Measurements from ENCODE around the gene COL23A1. TPM values are rescaled to one million over a fixed set of nuclear protein-coding genes. Genes with fewer than 3 reads are reported as not detected.

The COL23A1 gene
- total RNA-seq, 1 experiment from 2014 or later: 0.08 TPM

DNA sequence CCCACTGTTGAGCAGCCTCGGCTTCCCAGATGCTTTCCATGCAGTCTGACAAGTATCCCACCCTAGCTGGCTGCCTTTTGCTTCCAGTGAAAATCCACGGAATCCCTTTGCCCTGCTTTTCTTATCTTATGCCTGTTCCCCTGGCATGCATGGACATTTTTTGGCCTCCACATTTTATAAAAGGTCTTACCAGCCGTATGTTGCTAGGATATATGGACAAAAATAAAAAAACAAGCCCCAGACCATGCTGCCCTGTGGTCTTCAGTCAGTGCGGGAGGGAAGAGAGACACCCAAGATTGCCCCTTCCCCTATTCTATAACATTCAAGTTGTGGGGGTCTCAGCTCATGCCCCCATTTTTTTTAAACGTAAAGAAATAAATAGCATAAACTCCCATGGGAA is 129.6 kb downstream of the COL23A1 start:
- DNase-seq (ENCODE audit: low spot score): no peak

DNA sequence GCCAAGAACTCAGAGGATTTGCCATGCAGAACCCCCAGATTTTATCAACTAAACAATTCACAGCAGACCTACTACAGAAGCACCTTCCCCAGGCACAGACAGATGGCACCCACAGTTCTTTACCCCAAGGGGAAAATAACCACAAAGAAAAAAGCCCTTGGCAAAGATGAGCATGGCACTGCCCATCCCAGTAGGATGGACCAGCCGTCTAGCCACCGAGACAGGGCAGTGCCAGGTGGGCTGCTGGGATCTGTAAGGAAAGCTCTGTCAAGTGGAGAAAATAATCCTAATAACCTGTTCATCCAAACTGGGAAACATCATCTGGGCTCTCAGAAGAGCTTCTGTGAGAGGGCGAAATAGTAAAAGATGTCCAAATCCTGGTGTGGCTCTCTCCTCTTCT is 130.0 kb downstream of the COL23A1 start:
- no peak for DNase-seq (ENCODE audit: low spot score)

DNA sequence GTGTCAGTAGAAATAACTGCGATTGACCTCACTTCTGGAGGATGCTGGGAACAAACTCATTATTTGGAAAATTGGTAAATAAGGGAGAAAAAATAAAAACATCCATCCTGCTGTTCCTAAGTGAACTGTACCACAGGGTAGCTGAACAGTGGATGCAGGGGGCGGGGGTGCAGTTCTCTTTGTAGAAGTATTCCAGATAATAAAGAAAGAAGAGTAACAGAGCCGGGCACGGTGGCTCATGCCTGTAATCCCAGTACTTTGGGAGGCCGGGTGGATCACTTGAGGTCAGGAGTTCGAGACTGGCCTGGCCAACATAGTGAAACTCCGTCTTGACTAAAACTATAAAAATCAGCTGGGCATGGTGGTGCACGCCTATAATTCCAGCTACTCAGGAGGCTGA is 132.1 kb downstream of the COL23A1 start:
- no peak for DNase-seq (ENCODE audit: low spot score)

DNA sequence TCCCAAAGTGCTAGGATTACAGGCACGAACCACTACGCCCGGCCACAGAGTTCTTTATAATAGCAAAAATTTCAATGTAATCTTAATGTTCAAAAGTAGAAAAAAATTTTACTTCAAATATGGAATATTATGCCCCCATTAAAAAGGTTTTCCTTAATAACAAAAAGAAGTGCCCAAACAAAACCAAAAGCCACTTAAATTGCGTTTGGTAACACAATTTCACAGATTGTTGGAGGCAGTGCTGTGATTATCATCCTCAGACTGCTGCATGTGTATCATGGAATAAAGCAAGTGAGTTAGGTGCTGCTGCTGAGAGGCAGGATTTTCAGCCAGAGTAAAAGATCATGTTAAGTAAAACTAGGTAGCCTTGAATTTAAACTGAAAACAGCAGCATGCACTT is 132.7 kb downstream of the COL23A1 start:
- DNase-seq (ENCODE audit: low spot score): no peak

DNA sequence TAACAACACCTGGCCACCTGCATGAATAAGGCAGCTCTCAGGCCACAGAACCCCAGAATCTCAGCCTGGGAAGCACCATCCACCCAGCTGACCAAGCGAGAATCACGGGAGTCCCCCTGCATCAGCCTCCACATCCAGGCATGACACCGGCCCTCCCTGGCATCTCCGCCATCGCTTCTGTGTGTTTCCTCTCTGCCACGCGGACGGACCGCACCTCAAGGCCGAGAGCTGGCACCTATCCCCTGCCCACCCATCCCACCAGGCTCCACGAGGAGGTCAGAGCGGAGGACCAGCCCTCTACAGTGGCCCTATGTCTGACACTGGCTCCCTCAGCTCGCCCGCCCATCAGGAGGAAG is 134.7 kb downstream of the COL23A1 start:
- DNase-seq (ENCODE audit: low spot score): no peak

DNA sequence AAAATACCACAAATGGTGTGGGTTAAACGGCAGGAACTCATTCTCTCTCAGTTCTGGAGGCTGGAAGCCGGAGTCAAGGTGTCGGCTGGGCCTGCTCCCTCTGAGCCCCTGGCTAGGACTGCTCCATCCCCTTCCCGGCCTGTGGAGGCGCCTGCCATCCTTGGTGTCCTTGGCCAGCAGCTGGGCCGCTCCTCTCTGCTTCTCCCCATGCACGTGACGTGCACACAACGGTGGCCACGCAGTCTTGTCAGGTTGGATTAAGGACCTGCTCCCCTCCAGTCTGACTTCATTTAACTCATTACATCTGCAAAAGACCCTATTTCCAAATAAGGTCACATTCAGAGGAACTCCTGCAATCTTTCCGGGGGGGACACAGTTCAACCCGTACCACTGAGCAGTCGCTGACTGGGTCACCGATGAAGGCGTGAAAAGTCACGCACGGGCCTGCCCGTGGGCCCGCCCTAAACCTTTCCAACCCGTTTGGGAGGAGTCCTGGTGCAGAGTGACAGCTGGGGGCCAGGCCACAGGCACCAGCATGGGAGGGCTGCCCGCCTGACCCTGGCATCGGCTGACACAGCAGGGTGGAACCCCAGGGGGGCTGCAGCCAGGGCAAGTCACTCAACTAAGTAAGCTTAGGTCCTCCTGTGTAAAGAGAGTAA is 135.2 kb downstream of the COL23A1 start:
- DNase-seq (ENCODE audit: low spot score): no peak

DNA sequence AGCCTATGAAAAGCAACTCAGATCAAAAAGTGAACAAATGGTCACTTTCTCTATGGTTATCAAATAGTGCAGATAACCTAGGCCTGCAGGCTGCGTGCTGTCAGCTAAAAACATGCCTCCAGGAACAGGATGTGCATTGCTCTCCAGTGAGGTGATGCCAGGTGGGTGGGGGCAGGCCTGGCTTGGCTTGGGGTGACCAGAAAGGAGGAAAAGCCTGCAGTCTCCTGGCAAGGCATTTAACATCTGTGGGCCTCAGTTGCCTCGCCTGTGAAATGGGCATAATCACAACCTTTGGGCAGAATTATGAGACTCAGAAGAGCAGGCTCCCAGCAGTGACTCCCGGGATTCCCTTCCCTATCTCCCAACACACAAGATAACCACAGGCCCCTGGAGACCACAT is 135.9 kb downstream of the COL23A1 start:
- DNase-seq (ENCODE audit: low spot score): no peak

DNA sequence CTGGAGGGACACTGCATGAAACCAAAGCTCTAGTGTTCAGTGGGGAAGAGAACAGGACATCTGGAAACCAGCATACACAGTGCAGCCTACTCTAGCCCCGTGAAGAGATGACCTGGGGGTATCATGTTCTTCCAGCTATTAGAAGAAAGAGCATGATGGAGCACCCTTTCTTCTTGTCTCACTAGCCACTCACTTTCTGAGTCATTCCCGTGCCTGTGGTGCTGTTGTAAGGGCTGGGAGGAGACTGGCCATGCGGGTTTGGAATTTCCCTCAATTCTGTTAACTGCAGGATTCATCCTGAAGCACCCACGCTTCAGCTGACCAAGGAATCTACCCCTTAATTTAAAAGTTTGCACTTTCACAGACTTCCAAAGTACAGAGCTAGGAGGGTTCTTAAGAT is 137.0 kb downstream of the COL23A1 start:
- peak; percentile 57 for DNase-seq (ENCODE audit: low spot score)

DNA sequence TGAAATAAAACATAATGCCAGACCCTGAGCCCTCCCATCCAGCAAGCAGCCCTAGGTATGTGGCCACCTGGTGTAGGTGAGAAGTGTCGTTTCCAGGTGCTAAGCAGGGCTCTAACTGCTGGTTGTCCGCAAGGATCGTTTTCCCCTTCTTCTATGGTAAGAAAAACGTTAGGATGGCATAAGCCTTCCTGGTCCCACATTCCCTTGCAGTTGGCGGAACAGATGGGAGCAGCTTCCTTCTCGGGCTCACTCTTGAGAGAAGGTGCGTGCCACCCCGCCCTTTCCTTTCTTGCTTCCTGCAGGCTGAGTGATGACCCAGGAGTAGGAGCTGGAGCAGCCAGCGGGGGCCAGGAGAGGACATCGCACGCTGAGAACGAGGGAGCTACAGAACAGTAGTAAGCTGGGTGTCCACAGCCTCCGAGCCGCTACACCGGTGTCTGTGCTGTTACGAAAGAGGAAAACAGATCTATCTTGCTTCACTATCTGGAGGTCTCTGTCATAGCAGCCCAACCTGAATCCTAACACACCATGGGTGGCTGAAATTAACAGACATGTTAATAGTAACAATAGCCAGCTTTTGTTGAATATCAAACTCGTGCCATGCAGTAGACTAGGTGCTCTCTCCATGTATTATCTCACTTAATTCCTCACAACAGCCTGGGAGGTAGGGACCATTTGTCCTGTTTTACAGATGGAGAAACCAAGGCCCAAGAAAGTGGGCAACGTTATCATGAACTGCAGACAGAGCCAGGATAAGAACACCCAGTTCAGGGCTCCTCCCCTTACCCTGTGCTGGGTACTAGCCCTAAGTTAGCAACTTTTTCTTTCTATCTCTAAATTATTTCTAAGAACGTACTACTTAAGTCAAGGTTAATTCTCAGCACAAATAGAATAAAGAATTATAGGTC is 139.8 kb downstream of the COL23A1 start:
- no peak for DNase-seq (ENCODE audit: low spot score)

DNA sequence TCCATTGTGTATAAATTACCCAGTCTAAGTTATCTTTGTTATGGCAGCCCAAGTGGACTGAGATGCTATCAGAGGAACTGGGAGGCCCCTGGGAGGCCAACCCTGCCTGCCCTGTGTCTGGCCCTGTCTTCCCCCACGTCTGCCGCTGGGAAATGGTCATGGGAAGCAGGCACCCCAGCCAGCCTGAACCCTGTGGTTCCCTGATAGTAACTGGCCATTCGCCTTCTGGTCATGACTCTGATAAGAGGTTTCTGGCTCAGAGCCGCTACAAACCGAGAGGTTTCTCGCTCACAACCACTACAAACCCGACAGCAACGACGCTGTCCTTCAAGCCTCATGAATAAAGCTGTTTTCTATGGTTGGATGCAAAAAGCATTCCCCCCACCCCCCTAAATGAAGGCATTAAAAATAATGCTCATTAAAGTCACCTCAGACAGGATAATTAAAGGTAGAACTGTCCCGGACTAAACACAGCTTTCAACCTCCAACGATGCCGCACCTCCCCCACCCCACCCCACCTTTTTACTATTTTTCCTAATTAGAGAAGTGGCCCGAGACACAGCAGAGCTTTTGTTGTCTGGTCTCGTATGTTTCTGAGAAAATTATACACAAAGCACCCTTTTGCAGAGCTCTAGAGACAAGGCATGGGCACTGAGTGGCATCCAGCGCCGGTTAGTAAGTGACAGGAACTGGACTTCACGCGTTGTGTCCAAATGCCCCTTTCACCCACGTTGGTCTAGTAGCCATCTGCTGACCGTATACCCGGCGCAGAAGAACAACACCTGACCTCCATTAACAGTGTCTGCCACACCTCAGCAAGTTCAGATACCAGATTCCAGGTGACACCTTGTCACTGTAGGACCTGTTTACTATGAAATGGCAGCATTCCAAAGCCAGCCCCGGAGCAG is 140.8 kb downstream of the COL23A1 start:
- no peak for DNase-seq (ENCODE audit: low spot score)

DNA sequence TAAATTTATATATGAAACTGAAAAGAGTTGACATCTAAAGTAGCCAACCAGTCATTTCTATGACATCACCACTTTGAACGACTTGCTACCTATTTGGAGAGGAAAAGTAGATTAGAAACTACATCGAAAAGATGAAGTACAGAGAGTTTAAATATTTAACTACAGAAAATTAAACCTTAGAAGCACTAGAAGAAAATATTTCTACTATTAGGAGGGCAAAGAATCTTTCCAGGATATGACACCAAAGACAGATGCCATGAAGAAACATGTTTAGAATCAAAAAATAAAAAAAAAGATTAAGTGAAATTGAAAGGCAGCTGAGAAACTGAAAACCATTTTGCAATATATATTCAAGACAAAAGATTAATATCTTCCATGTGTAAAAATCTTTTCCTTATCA is 144.7 kb downstream of the COL23A1 start:
- no peak for DNase-seq (ENCODE audit: low spot score)

DNA sequence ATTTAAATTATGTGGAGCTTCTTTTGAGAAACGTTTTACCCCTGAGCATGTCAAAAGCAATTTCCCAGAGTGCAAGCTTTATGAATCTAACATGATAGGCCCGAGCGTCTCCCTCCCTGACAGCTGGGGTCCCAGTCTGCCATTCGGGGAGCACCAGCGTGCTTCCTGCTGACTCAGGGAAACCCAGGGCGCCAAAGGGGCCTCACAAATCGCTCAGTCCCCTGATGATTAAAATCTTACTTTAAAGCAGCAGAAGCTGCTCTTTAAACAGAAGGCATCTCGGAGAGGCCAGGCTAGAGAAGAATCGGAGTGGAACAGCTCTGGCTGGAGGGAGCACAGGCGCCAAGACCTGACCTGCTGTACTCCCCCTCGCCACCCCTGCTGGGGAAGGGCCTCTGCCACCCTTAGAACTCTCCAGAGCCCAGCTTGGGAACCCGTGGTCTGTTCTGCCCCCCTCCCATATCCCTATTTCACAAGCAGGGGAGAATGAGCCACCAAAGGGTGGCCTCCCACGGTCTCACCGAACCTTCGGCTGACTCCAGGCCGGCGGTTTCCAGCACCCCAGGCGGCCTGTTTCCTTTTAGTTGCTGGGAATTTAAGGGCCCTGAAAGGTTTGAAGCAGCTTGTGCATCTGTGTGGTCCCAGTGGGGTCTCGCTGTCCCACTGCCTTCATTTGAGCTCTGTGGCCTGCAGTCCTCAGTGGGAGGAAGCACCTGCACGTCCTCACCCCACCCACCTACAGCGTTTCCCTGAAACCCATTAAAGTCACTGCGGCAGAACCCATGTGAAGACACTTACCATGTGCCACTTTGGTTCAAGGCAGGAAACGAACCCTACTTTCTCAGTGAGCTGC is 147.6 kb downstream of the COL23A1 start:
- no peak for DNase-seq (ENCODE audit: low spot score)

DNA sequence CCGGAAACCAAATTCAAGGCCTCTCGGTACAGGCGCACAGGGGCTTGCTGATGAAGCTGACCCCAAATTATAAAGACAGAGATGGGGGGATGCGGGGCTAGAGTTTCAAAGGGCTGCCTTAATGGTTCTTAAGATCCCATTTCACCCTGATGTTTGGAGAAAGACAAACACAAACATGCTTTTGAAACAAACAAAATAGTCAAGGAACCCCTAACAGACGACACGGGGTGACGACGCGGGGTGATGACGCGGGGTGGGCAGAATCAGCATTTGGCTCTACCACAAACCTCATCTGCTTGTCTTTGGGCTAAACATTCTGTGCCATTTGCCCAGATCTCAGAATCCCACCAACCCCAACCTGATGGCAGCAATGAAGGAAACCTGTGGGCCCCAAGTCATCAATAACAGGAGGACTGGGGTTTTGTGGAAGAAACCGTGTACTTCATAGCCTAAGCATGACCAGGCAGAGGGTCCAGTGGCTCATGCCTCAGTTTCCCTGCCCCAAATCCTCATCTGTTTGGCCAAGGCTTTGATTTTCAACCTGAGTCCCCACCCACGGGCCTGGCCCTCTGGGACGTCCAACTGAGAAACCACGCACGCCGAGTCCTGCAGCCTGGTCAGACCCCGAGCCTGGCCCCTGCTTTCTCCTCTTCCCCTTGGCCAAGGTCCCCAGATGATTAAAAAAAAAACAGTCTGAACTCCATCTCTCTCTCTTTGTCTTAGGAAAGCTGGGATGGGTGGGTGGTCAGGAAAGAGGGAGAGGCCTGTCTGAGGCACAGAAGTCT is 148.5 kb downstream of the COL23A1 start:
- no peak for DNase-seq (ENCODE audit: low spot score)

DNA sequence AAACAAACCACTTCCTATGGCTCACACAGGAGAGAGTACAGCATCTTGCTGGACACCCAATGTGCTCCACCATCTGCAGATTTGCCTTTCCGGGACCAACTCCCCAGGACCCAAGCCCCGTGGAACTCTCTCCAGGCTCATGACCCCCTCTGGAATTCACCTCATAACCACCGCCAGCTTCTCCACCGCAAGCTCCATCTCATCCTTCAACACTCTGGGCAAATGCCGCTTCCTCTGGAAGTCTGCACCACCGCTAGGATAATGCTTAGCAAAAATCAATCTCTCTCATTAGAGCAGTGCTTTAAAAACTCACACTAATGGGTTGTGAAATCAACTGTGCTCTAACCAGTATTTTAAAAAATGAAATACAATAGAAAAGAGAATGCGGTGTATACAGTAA is 150.0 kb downstream of the COL23A1 start:
- DNase-seq (ENCODE audit: low spot score): no peak

DNA sequence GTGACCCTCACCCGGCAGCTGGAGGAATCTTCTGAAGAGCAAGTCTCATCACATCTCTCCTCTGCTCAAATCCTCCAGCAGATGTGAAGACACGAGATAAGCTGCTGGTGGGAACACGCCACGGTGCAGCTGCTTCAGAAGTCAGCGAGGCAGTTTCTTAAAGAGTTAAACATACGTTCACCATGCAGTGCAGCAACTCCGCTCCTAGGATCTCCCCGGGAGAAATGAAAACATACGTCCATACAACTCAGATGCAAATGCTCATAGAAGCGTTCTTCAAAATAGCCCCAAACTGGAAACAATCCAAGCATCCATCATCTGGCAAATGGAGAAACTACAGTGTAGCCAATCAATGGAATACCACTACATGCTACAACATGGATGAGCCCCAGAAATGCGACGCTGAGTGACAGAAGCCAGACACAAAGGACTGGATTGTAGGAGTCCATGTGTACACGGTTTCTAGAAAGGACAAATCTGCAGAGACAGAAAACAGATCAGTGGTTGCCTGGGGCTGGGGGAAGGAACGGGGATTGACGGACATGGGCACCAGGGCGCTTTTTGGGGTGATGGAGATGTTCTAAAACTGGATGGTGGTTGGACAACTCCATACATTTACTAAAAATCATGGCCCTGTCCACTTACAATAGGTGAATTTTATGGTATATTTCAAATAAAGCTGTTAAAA is 150.6 kb downstream of the COL23A1 start:
- DNase-seq (ENCODE audit: low spot score): no peak

DNA sequence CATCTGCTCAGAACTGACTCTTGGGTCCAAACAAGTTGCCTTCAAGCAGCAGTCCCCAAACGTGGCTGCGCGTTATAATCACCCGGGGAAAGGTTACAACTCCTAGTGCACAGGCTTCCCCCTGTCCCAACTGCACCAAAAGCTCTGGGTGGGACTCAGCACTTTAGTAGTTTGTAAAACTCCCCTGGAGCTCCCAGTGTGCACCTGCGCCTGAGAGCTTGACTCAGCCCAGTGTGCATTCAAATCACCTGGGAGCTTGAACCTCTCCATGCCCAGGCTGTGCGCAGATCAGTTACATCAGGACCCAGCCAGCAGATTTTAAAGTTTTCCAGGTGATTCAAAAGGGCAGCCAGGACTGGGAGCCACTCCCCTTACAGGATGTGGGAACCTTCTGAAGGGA is 151.4 kb downstream of the COL23A1 start:
- DNase-seq (ENCODE audit: low spot score): no peak

DNA sequence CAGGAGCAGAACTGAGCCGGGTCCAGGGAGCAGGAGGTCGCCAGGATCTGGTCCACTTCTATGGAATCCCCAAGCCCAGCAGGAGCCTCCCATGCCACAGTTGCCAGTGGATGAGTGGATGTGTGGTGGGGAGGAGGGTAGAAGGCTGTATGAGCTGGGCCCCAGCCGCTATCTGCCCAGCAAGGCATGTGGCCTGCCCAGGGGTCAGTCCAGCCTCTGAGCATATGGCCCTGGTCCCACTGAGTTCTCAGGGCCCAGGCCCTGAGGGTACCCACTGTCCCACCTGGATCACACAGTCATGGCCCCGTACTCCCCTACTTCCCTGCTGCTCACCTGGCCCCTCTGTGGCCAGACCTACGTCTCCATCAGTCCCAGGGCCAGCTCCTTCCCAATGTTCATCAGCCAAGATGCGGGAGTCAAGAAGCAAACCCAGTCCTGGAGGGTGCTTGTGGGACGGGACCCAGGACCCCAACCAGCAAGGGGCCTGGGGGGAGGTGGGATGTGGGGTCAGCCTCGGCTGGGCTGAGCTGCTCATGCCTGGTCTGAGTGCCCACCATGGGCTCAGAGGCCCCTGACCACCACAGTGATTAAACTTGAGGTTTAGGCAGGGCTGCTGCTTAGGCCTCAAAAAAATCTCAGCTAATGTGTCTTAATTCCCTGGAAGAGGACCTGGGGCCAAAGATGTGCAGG is 152.7 kb downstream of the COL23A1 start:
- DNase-seq (ENCODE audit: low spot score): no peak

DNA sequence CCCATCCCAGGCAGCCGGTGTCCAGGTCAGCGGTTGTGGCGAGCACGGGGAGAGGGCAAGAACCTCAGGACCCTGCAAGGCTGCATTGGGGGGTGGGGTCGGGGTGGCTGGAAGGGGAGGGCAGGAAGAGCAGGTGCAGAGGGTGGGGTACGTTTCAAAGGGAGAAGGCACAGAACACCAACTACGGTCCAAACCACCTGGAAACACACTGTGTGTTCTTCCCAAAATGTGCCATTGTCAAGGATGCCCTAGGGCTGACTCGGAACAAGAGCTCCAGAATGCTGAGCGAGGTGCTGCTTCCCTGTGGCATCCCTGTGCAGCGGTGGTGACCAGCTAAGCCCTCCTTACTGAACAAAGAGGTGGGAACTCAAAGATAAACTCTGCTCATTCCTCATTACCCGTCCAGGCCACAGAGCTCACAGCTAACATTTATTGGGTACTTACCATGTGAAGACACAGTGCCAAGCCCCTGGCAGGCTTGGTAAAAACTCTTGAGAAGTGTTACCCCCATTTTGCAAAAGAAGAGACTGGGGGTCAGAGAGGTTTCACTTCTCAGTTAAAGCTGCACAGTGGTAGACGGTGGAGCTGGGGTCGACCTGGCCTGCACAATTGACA is 153.8 kb downstream of the COL23A1 start:
- DNase-seq (ENCODE audit: low spot score): no peak
